HFFc6 (cell line): ENCODE data around the gene SUGCT. TPM values are rescaled to one million over a fixed set of nuclear protein-coding genes. Genes with fewer than 3 reads are reported as not detected.

Source experiments
- DNase-seq: peaks from one replicate; pipeline ENCODE4 v3.0.0-alpha.2; 2018
- H3K27ac Mint-ChIP-seq: 2 replicates; pipeline ENCODE4 v1.8.0; 2020; ENCODE audit warnings: mild to moderate bottlenecking, mixed read lengths
- H3K27me3 Mint-ChIP-seq: 2 replicates; pipeline ENCODE4 v1.8.0; 2021; ENCODE audit warnings: mild to moderate bottlenecking, moderate library complexity, mixed read lengths; ENCODE audit not compliant: insufficient read depth
- H3K36me3 Mint-ChIP-seq: 2 replicates; pipeline ENCODE4 v1.8.0; 2021; ENCODE audit warnings: low read depth, mixed read lengths
- H3K4me1 Mint-ChIP-seq: 2 replicates; pipeline ENCODE4 v1.8.0; 2020; ENCODE audit warnings: low read depth, mixed read lengths
- H3K4me3 Mint-ChIP-seq: 2 replicates; pipeline ENCODE4 v1.8.0; 2020; ENCODE audit warnings: mild to moderate bottlenecking, moderate library complexity, mixed read lengths
- H3K9me3 Mint-ChIP-seq: 2 replicates; pipeline ENCODE4 v1.8.0; 2020; ENCODE audit warnings: mild to moderate bottlenecking, mixed read lengths
- total RNA-seq, 6 experiments: library from RNA; stranded (reverse); fragmentation: NEBNext Ultra II Directional; extraction: Animal tissue kit (Norgen Biotek cat#: 25700); gene quantifications; 2 replicates in 1 of 6; 3 replicates in 5 of 6; pipeline ENCODE4 v1.2.3, GENCODE V29; 2021
- TF ChIP-seq, protein P1 (sequence below): fragments of 200-600 bp; sonication (generic); IDR thresholded peaks from 2 replicates; pipeline ENCODE4 v1.5.0; 2021; ENCODE audit warnings: antibody characterized with exemption, mild to moderate bottlenecking

The SUGCT gene
- total RNA-seq, 6 experiments from 2014 or later = 12.9 to 20.1 (median 17.1) TPM

DNA sequence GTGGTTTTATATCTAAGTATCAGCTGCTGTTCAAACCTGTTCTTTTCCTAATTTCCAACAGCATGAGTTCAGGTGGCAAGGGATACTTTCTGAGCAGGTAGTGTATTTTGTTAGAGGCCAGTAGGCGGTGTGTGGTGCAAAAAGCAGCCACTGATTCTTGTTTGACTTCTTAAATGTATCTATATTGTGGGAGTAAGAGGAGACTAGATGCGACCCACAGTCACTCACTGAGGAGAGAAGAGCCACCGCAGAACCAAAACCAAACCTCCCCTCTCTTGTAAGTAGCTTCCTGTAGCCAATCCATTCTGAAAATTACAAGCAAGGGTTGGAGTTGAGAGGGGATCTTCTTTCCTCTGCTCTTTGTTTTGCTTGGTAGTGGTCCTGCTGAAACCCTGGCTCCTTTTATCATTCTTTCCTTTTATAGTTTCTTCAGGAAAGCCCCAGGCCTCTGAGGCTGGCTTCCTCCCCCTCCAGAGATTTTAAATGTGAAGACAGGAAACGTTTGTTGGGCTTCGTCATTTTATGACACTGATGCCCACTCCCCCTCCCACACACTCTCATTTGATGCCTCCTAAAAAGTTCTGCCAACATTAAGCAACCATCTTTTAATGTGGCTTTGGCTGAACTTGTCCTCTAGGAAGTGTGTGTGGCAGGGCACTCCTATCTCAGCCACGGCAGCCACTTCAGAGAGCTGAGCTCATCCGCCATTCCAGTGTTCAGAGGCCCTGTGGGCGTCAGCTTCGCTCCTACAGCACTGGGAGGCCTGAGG, 566.0 kb downstream of the SUGCT start:
- no peaks in the 10 kb centered on the region for H3K9me3 Mint-ChIP-seq
- H3K4me1 Mint-ChIP-seq = peaks cover 34% of the 10 kb centered on the region
- peak overlapping the region; percentile 37; the same call in 1 of the 2 replicates for H3K27ac Mint-ChIP-seq
- TF ChIP-seq, protein P1, sequence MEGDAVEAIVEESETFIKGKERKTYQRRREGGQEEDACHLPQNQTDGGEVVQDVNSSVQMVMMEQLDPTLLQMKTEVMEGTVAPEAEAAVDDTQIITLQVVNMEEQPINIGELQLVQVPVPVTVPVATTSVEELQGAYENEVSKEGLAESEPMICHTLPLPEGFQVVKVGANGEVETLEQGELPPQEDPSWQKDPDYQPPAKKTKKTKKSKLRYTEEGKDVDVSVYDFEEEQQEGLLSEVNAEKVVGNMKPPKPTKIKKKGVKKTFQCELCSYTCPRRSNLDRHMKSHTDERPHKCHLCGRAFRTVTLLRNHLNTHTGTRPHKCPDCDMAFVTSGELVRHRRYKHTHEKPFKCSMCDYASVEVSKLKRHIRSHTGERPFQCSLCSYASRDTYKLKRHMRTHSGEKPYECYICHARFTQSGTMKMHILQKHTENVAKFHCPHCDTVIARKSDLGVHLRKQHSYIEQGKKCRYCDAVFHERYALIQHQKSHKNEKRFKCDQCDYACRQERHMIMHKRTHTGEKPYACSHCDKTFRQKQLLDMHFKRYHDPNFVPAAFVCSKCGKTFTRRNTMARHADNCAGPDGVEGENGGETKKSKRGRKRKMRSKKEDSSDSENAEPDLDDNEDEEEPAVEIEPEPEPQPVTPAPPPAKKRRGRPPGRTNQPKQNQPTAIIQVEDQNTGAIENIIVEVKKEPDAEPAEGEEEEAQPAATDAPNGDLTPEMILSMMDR = no peak
- no peak overlapping the region for H3K4me3 Mint-ChIP-seq
- peak; percentile 4 for DNase-seq
- H3K27me3 Mint-ChIP-seq = peaks cover 2% of the 10 kb centered on the region; the same call in 1 of the 2 replicates
- H3K36me3 Mint-ChIP-seq = peaks cover 4% of the 10 kb centered on the region; the same call in 1 of the 2 replicates

DNA sequence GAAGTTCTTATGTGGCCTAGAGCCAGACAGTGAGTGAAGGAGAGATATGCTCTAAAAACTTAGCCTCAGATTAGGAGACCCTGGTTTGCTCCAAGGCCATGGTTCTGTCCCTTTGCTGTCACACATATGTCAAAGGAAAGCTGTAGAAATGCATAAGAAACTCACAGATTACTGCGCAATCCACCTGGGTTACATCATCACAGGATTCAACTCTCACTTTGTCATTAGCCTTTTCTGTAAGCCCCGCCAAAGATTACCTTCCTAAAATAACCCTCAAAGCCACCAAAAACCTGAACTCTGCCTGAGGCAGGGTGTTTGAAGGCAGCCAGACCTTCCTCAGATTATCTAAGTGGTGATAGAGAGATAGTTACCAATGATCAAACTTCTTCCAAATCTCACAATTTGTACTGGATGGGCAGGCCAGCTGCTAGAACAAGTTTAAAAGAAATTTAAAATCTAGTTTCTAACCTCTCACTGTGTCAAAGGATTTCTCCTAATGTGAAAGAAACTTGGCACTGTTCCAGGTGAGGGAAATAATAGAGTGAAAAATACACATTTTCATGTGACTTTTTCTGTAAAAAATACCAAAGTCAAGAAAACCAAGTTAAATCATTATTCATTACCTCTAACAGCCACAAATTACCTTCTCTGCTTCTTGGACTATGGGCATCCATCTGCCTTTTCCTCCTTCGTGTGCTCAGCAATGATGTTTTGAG, 567.2 kb downstream of the SUGCT start:
- Mint-ChIP-seq H3K4me1 (peaks cover 34% of the 10 kb centered on the region), H3K36me3 (peaks cover 4% of the 10 kb centered on the region; the same call in 1 of the 2 replicates), H3K4me3 (no peak overlapping the region), H3K9me3 (no peaks in the 10 kb centered on the region), H3K27me3 (peaks cover 2% of the 10 kb centered on the region; the same call in 1 of the 2 replicates), H3K27ac (no peak overlapping the region)
- TF ChIP-seq, protein P1 = no peak
- DNase-seq = no peak

DNA sequence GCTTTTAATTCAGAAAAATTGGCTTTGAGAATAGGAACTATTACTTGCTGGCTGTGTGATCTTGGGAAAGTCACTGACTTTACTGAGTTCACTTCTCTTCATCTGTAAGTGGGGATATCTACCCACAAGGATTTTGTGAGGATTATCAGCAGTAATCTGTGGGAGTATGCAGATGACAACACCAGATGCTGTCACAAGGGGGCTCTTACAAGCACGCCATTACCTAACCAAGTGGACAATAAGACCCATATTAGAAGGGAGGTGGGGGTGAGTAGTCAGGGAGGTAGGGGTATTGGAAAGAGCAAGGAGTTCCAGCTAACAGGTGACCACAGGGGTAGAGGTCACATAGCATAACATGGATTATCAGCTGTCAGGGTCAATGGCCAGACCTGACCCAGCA, 569.4 kb downstream of the SUGCT start:
- peaks cover 23% of the 10 kb centered on the region for H3K4me1 Mint-ChIP-seq
- no peak overlapping the region for H3K27ac Mint-ChIP-seq
- H3K27me3 Mint-ChIP-seq = peaks cover under 1% of the 10 kb centered on the region; the same call in 1 of the 2 replicates

DNA sequence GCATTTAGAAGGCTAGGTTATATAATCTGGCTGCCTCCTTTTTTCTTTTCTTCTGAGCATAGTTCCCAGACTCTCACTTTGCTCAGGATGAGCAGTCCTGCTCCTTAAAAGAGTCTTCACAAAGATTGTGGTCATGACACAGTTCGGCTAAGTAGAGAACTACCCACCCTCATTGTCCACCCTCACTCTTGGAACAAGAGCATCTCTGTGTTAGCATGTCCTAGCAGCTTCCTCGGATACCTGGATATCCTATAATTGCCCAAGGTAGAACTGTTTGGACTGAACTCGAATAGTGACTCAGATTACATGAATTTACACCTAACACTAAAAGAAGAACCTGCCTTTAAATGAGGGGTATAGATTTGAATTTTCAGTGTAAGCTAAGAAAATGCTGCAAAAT, 572.0 kb downstream of the SUGCT start:
- H3K36me3 Mint-ChIP-seq = no peaks in the 10 kb centered on the region
- TF ChIP-seq, protein P1 = no peak

More for the DNA sequence above, 569.4 kb downstream of the SUGCT start:
- TF ChIP-seq, protein P1 = peak; percentile 28; the same call in 1 of the 2 replicates
- H3K9me3 Mint-ChIP-seq = no peaks in the 10 kb centered on the region
- H3K36me3 Mint-ChIP-seq = peaks cover under 1% of the 10 kb centered on the region; the same call in 1 of the 2 replicates
- no peak for DNase-seq
- H3K4me3 Mint-ChIP-seq = no peak overlapping the region

DNA sequence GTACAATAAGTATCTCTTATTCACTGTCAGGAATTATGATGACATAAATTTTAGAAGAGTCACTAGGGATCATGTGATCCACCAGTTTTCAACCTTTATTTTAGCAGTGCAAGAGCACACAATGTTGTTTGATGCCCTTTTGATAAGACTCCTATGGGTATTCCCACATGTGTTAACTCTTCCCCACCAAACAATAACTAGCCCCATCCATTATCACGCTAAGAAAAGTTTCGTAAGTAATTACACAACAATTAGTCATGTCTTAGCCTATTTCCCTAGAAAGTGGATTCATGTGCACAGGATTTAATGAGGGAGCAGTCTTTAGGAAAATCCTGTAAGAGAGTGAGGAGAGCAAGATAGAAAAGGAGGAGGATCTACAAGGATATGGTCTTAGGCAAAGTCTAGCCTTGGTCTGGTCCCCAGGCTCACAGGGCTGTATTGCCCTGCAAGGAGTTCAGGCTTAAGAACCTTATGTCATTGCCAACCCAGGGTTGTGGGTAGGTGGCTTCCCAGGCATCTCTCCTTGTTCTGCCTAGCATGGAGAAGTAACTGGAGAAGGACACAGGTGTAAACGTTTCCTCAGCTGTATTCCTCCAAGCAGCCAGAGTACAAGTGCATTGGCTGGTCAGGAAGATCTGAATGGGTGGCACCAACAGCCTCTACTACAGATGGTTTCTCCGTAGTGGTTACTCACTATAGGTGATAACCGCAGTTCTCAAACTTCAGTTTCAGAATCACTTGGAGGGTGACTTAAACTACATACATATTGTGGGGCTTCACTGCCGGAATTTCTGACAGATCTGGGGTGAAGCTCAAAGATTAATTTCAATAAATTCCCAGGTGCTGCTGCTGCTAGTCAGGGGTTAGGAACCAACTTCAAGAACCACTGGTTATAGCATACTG, 574.5 kb downstream of the SUGCT start:
- Mint-ChIP-seq H3K36me3 (no peaks in the 10 kb centered on the region), H3K27ac (no peak overlapping the region), H3K27me3 (no peaks in the 10 kb centered on the region), H3K4me1 (peaks cover 14% of the 10 kb centered on the region), H3K9me3 (no peaks in the 10 kb centered on the region), H3K4me3 (no peak overlapping the region)
- TF ChIP-seq, protein P1 = no peak
- DNase-seq = no peak

More for the DNA sequence above, 572.0 kb downstream of the SUGCT start:
- H3K27me3 Mint-ChIP-seq = no peaks in the 10 kb centered on the region
- H3K4me1 Mint-ChIP-seq = peaks cover 11% of the 10 kb centered on the region
- H3K27ac Mint-ChIP-seq = no peak overlapping the region
- no peak for DNase-seq
- no peak overlapping the region for H3K4me3 Mint-ChIP-seq
- H3K9me3 Mint-ChIP-seq = no peaks in the 10 kb centered on the region
